Activated effector memory CD4-positive, alpha-beta T cell treated with Interleukin-2 at 50 U/mL for 16 hours (primary cell): Measurements from ENCODE around the gene GGTA1.
"Not testable (repeated sequence)": the region's sequence is repeated elsewhere in the genome, so short reads cannot be mapped to it uniquely, and the experiment has no call there.

Source experiments
- DNase-seq: peaks from one replicate; pipeline ENCODE4 v3.0.0-alpha.2; 2020

Gene GGTA1

DNA sequence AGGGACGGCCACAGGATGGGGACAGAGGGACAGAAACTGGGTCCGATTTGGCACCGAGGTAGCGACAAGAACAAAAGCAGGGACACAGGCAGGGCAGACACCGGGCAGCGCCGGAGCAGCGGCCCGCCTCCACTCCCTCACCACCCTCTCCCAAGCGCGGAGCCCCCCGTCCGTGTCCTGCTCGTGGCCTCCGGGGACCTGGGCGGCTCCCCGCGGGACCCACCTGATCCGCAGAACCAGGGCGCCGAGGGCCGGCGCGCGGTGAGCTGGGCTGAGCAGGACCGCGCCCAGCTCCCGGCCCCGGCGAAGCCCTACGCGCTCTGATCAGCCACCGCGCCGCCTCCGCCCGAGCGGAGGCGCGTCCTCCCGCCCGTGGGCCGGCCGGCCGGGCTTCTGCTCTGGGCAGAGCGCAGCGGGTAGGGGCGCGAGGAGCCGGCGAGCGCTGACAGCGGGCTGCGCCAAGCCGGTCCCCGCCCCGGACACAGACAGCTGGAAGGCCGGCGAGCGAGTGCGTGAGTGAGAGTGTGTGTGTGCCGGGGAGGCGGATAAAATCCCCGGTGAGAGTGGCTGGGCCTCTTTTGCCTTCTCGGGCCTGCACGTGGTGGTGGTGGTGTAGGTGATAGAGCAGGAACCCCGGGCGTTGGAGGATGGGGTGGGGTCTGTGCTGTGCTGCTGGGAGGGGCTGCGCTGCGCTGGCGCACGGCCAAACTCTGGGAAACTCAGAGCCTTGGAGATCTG lies at the start of gene GGTA1:
Gene GGTA1, minus strand, starts transcription at position 418 of the 738 bp plus-strand sequence. CDS start 31,922 bp downstream, outside the sequence.
- no peak for DNase-seq

GRCh38 chr9:121548666-121549065 lies 49.0 kb upstream of the GGTA1 start:
- DNase-seq: no peak

- peak; percentile 25 for DNase-seq
Measured at GRCh38 chr9:121545875-121546423, 46.3 kb upstream of the GGTA1 start.

- no peak for DNase-seq
Measured at GRCh38 chr9:121545150-121545874, 45.7 kb upstream of the GGTA1 start.

DNA sequence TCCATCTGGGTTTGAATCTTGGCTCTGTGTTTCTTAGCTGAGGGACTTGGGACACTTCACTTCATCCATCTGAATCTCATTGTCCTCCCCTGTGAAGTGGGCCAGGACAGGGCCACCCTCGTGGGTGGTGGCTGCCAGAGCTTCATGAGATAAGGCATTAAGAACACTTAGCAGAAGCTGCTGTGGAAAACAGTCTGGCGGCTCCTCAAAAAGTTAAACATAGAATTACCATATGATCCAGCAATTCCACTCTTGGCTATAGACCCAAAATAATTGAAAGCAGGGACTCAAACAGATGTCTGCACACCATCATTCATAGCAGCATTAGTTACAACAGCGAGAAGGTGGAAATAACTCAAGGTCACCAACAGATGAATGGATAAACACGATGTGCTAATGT lies 42.4 kb upstream of the GGTA1 start:
- no peak for DNase-seq

DNA sequence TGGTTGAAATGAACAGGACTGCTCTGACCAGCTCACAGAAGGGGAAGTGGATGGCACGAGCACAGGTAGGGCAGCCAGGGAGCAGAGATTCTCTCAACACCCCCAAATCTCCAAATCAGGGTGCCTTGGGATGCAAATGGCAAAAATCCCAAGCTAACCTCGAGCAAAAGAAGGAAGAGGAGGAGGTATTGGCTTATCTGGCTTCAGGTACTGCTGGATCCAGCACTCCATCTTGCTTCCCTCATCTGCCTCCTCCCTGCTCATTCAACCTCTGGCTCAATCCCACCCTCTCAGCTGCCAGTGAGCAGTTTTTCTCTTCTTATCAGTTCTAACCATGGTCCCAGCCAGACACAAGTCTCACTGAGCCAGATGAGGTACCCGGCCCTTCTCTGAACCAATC lies 41.6 kb upstream of the GGTA1 start:
- no peak for DNase-seq

DNA sequence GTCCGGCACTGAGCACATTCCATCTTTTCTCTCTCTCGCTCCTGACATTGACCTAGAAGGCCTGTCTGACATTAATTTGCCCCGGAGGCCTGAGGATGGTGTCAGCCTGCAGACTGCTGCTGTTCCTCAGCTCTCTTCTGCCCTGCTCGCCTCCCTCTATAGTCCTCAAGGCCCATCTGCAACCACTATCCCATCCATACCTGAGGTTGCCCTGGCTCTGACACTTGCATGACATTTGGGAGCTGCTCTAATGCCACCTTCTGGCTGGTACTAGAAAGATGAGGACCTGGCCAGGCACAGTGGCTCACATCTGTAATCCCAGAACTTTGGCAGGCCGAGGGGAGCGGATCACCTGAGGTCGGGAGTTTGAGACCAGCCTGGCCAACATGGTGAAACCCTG lies 38.6 kb upstream of the GGTA1 start:
- no peak for DNase-seq

DNA sequence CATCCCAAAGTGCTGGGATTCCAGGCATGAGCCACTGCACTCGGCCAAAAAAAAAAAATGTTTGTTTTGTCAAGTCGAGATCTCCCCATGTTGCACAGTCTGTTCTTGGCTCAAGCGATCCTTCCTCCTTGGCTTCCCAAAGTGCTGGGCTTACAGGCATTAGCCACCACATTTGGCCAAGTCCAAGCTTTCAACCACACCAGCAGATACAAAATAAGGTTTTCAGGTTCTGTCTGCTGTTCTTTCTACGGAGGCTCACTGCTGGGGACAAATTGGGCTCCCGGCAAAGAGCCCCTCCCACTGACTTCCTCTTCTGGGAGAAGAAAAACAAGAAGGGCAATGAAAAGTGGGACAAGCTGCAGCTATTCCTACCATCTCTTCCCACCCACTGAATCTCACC lies 37.6 kb upstream of the GGTA1 start:
- DNase-seq: no peak

GRCh38 chr9:121532881-121533280 lies 33.2 kb upstream of the GGTA1 start:
- DNase-seq: no peak

- no peak for DNase-seq
Measured at GRCh38 chr9:121529237-121529987, 29.8 kb upstream of the GGTA1 start.

DNA sequence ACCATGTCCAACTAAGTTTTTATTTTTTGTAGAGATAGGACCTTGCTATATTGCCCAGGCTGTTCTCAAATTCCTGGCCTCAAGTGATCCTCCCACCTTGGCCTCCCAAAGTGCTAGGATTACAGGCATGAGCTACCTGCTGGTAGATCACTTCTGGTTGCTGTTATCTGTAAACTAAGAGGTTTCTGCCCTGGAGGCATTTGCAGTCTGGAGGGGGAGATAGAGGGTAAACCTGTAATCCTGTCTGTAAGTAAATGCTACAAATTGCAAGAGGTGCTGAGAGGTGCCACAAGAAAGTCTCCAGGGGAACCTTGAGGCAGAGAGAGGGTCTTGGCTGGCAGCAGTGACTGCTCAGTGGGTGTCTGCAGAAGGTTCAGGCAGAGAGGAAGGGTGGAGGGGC lies 29.0 kb upstream of the GGTA1 start:
- no peak for DNase-seq

DNA sequence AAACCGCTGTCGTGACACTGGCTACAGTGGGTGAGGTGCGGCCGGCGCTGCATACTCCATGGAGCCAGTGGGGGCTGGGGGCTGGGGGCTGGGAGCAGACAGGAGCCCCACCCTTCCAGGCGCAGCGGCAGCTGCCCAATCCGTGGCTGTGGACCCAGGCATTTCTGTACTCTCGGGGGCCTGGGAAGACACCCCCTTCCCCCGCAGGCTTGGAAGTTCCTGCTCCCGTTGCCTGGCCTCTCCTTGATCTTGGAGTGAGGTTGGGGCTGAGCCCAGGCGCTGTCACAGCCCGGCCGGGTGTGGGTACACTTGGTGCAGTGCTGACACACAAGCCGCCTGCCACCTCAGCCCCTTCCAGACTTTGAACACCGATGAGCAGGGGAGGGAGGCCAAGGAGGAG lies 27.7 kb upstream of the GGTA1 start:
- DNase-seq: no peak

GRCh38 chr9:121519688-121520087 lies 20.0 kb upstream of the GGTA1 start:
- DNase-seq: not testable (repeated sequence)

GRCh38 chr9:121518634-121519033 lies 19.0 kb upstream of the GGTA1 start:
- no peak for DNase-seq

DNA sequence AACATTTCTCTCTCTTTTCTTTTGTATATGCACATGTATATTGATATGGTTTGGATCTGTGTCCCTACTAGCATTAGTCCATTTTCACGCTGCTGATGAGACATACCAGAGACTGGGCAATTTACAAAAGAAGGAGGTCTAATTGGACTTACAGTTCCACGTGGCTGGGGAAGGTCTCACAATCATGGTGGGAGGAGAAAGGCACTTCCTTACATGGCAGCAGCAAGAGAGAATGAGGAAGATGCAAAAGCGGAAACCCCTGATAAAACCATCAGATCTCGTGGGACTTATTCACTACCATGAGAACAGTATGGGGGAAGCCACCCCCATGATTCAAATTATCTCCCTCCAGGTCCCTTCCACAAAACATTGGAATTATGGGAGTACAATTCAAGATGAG lies 13.5 kb upstream of the GGTA1 start:
- DNase-seq: not testable (repeated sequence)

- no peak for DNase-seq
Measured at GRCh38 chr9:121510766-121511550, 11.3 kb upstream of the GGTA1 start.

- no peak for DNase-seq
Measured at GRCh38 chr9:121509180-121509579, 9.5 kb upstream of the GGTA1 start.

DNA sequence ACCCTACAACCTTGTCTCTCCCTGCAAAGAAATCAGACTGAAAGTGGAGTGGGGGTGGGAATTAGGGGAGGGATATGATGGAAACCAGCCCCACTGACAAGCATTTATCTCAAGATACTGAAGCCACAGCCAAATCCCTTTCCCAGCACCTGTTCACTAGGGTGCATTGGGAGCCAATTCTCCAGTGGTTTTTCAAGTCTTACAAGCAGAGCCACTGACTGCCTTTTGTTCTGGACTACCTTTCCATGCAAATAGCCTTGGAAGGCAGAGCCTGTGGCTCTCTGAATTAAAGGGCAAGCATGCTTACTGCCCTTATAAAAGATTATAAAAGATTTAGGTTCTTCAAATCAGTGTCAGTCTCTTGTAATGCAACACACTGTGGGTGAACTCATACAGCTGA lies 8.8 kb upstream of the GGTA1 start:
- DNase-seq: no peak

- no peak for DNase-seq
Measured at GRCh38 chr9:121505903-121506735, 6.5 kb upstream of the GGTA1 start.

GRCh38 chr9:121503444-121503843 lies 3.8 kb upstream of the GGTA1 start:
- DNase-seq: no peak

GRCh38 chr9:121500165-121500478 lies 478 bp upstream of the GGTA1 start:
- no peak for DNase-seq

GRCh38 chr9:121499177-121499426 lies 542 bp downstream of the GGTA1 start:
- no peak for DNase-seq
